Neural progenitor cell (in vitro differentiated cells): ENCODE results near the gene TNS3. TPM values are rescaled to one million over a fixed set of nuclear protein-coding genes. Genes with fewer than 3 reads are reported as not detected.
"Not testable (repeated sequence)": the region's sequence is repeated elsewhere in the genome, so short reads cannot be mapped to it uniquely, and the experiment has no call there.

Source experiments
- DNase-seq: peaks from one replicate; pipeline ENCODE4 v3.0.0-alpha.2; 2016; ENCODE audit warnings: low spot score
- H2AFZ ChIP-seq: fragments of 200-600 bp; sonication (generic); replicated peaks from 2 replicates; pipeline ENCODE4 v1.6.1; 2016; ENCODE audit warnings: antibody characterized with exemption
- H3F3A ChIP-seq: fragments of 200-600 bp; sonication (generic); 2 replicates; pipeline ENCODE4 v1.6.1; 2016; ENCODE audit warnings: antibody characterized with exemption, low read depth
- H3K27ac ChIP-seq: fragments of 200-600 bp; sonication (generic); 2 replicates; pipeline ENCODE4 v1.5.1; 2016; ENCODE audit warnings: mild to moderate bottlenecking
- H3K27me3 ChIP-seq: fragments of 200-600 bp; sonication (generic); 2 replicates; pipeline ENCODE4 v1.6.1; 2016; ENCODE audit warnings: mild to moderate bottlenecking, moderate library complexity
- H3K36me3 ChIP-seq: fragments of 200-600 bp; sonication (generic); 2 replicates; pipeline ENCODE4 v1.5.1; 2016
- H3K4me1 ChIP-seq: fragments of 200-600 bp; sonication (generic); 2 replicates; pipeline ENCODE4 v1.6.1; 2016; ENCODE audit warnings: mixed run types
- H3K4me2 ChIP-seq: fragments of 200-600 bp; sonication (generic); 2 replicates; pipeline ENCODE4 v1.6.1; 2016
- H3K4me3 ChIP-seq: fragments of 200-600 bp; sonication (generic); 2 replicates; pipeline ENCODE4 v1.5.1; 2016
- H3K79me2 ChIP-seq: fragments of 200-600 bp; sonication (generic); 2 replicates; pipeline ENCODE4 v1.6.1; 2016; ENCODE audit warnings: low read depth
- H3K9ac ChIP-seq: fragments of 200-600 bp; sonication (generic); 2 replicates; pipeline ENCODE4 v1.6.1; 2016
- H3K9me3 ChIP-seq: fragments of 200-600 bp; sonication (generic); 2 replicates; pipeline ENCODE4 v1.5.1; 2016; ENCODE audit warnings: low read depth
- H4K20me1 ChIP-seq: fragments of 200-600 bp; sonication (generic); 2 replicates; pipeline ENCODE4 v1.6.1; 2016; ENCODE audit warnings: low read depth
- H3K27ac Mint-ChIP-seq: 3 replicates; pipeline ENCODE4 v1.8.0; 2021; ENCODE audit warnings: mixed read lengths
- H3K27me3 Mint-ChIP-seq: 2 replicates; pipeline ENCODE4 v1.8.0; 2022; ENCODE audit warnings: low read depth, mild to moderate bottlenecking, inconsistent platforms, moderate library complexity, mixed read lengths; ENCODE audit not compliant: insufficient read depth
- H3K36me3 Mint-ChIP-seq: 3 replicates; pipeline ENCODE4 v1.8.0; 2021; ENCODE audit warnings: mixed read lengths
- H3K4me1 Mint-ChIP-seq: 3 replicates; pipeline ENCODE4 v1.8.0; 2021; ENCODE audit warnings: mixed read lengths
- H3K4me3 Mint-ChIP-seq: 3 replicates; pipeline ENCODE4 v1.8.0; 2021; ENCODE audit warnings: mild to moderate bottlenecking, moderate library complexity, mixed read lengths
- H3K9me3 Mint-ChIP-seq: 3 replicates; pipeline ENCODE4 v1.8.0; 2020; ENCODE audit warnings: mixed read lengths
- CTCF ChIP-seq: fragments of 200-600 bp; sonication (generic); IDR thresholded peaks from 2 replicates; pipeline ENCODE4 v1.5.1; 2017; ENCODE audit warnings: antibody characterized with exemption, mild to moderate bottlenecking
- EZH2 ChIP-seq: fragments of 200-600 bp; sonication (generic); IDR thresholded peaks from 2 replicates; pipeline ENCODE4 v1.6.1; 2017; ENCODE audit warnings: antibody characterized with exemption, mild to moderate bottlenecking, moderate library complexity
- EZH2phosphoT487 ChIP-seq: fragments of 200-600 bp; sonication (generic); IDR thresholded peaks from 2 replicates; pipeline ENCODE4 v1.6.1; 2017; ENCODE audit warnings: antibody characterized with exemption
- total RNA-seq: library from RNA; depleted of rRNA; stranded (reverse); fragments of >200 nt; gene quantifications from 2 replicates; pipeline ENCODE4 v1.2.3, GENCODE V29; 2015; ENCODE audit warnings: low replicate concordance

TNS3 gene
- total RNA-seq, 1 donor from 2014 or later: 15.0 TPM

- Histone ChIP-seq H3K4me3 (no peak overlapping the region), H3K27ac (no peak overlapping the region), H3K27me3 (no peaks in the 10 kb centered on the region), H2AFZ (no peak overlapping the region), H4K20me1 (no peaks in the 10 kb centered on the region), H3F3A (peaks cover 4% of the 10 kb centered on the region), H3K36me3 (no peaks in the 10 kb centered on the region), H3K9ac (no peak overlapping the region), H3K4me2 (no peak overlapping the region), H3K9me3 (no peaks in the 10 kb centered on the region), H3K4me1 (peaks cover 5% of the 10 kb centered on the region), H3K79me2 (no peaks in the 10 kb centered on the region)
- DNase-seq: no peak
- peaks cover 2% of the 10 kb centered on the region for H3K27me3 Mint-ChIP-seq
- no peaks in the 10 kb centered on the region for H3K9me3 Mint-ChIP-seq
- no peak overlapping the region for H3K4me3 Mint-ChIP-seq
- TF ChIP-seq EZH2phosphoT487 (no peak), EZH2 (no peak), CTCF (no peak)
- no peak overlapping the region for H3K27ac Mint-ChIP-seq
- H3K4me1 Mint-ChIP-seq: no peaks in the 10 kb centered on the region
- H3K36me3 Mint-ChIP-seq: no peaks in the 10 kb centered on the region
Observed at GRCh38 chr7:47605816-47606575, 24.1 kb upstream of the TNS3 start.

- no peaks in the 10 kb centered on the region for H4K20me1 ChIP-seq
- no peaks in the 10 kb centered on the region for H3K9me3 ChIP-seq
- H3K27me3 Mint-ChIP-seq: peaks cover 2% of the 10 kb centered on the region
- H3K9me3 Mint-ChIP-seq: peaks cover 2% of the 10 kb centered on the region
- no peaks in the 10 kb centered on the region for H3K4me1 Mint-ChIP-seq
- no peak for DNase-seq
- no peaks in the 10 kb centered on the region for H3K79me2 ChIP-seq
- peaks cover 4% of the 10 kb centered on the region for H3F3A ChIP-seq
- no peak overlapping the region for H3K9ac ChIP-seq
- no peaks in the 10 kb centered on the region for H3K27me3 ChIP-seq
- no peak overlapping the region for H3K27ac Mint-ChIP-seq
- H3K4me1 ChIP-seq: no peaks in the 10 kb centered on the region
- H3K4me3 ChIP-seq: no peak overlapping the region
- H3K4me3 Mint-ChIP-seq: no peak overlapping the region
- H3K27ac ChIP-seq: no peak overlapping the region
- no peaks in the 10 kb centered on the region for H3K36me3 Mint-ChIP-seq
- no peak for TF ChIP-seq EZH2phosphoT487
- TF ChIP-seq CTCF: no peak
- TF ChIP-seq EZH2: no peak
- H3K4me2 ChIP-seq: no peak overlapping the region
- H3K36me3 ChIP-seq: no peaks in the 10 kb centered on the region
- H2AFZ ChIP-seq: no peak overlapping the region
Observed at GRCh38 chr7:47604496-47604890, 22.6 kb upstream of the TNS3 start.

GRCh38 chr7:47603514-47604255, 21.8 kb upstream of the TNS3 start:
- not testable (repeated sequence) for H3K27me3 ChIP-seq, H3K36me3 Mint-ChIP-seq, H2AFZ ChIP-seq, H3K9me3 Mint-ChIP-seq, H4K20me1 ChIP-seq, H3K4me3 Mint-ChIP-seq, H3K9me3 ChIP-seq, H3K4me2 ChIP-seq, H3K27ac ChIP-seq, H3K4me1 Mint-ChIP-seq, H3K27me3 Mint-ChIP-seq, H3K36me3 ChIP-seq, H3K9ac ChIP-seq, H3K4me1 ChIP-seq, H3K4me3 ChIP-seq, H3F3A ChIP-seq, H3K79me2 ChIP-seq, DNase-seq, H3K27ac Mint-ChIP-seq
